Vagina (tissue), 2 donors: ENCODE results near the gene PDK4. TPM values are rescaled to one million over a fixed set of nuclear protein-coding genes. Genes with fewer than 3 reads are reported as not detected.

ENCODE experiments used
- DNase-seq, 2 donors: peaks; one replicate each; pipeline ENCODE4 v3.0.0-alpha.2; 2017; ENCODE audit errors: extremely low spot score in 2 of 2
- H3K27ac ChIP-seq: fragments of 200-600 bp; sonication (generic); one replicate; pipeline ENCODE4 v1.5.1; 2019
- H3K27me3 ChIP-seq: fragments of 200-600 bp; sonication (generic); one replicate; pipeline ENCODE4 v1.5.1; 2019
- H3K36me3 ChIP-seq, 2 donors: fragments of 200-600 bp; sonication (generic); one replicate each; pipeline ENCODE4 v1.5.1; 2017 to 2019
- H3K4me1 ChIP-seq: fragments of 200-600 bp; sonication (generic); one replicate; pipeline ENCODE4 v1.5.1; 2019
- H3K4me3 ChIP-seq, 2 donors: fragments of 200-600 bp; sonication (generic); 1 replicate in 1 of 2; 2 replicates in 1 of 2; pipeline ENCODE4 v1.5.1; 2016 to 2019
- H3K9me3 ChIP-seq: fragments of 200-600 bp; sonication (generic); one replicate; pipeline ENCODE4 v1.5.1; 2019
- POLR2A ChIP-seq, 2 donors: fragments of 450-650 bp; IDR thresholded peaks; one replicate each; pipeline ENCODE4 v1.6.1; 2017; ENCODE audit warnings: antibody characterized with exemption in 2 of 2, mild to moderate bottlenecking in 2 of 2, moderate library complexity in 2 of 2
- POLR2AphosphoS5 ChIP-seq, 2 donors: sonication (generic); formaldehyde crosslinking; IDR thresholded peaks; one replicate each; pipeline ENCODE4 v1.9.0; 2017; ENCODE audit warnings: antibody characterized with exemption in 2 of 2, mild to moderate bottlenecking in 2 of 2, low read depth in 1 of 2; ENCODE audit not compliant: insufficient read depth in 1 of 2
- intact Hi-C: fragments of 100-400 bp; cut with DNase I; formaldehyde crosslinking; loops from one replicate; pipeline ENCODE4 v1.15.1; 2023
- total RNA-seq: library from RNA; depleted of rRNA; stranded (reverse); fragments of >200 nt; gene quantifications from one replicate; pipeline ENCODE4 v1.2.3, GENCODE V29; 2016
- TF ChIP-seq, protein P1 (sequence below), 3 experiments: fragments of 450-650 bp in 2 of 3; fragments of 200-600 bp in 1 of 3; sonication (generic) in 1 of 3; IDR thresholded peaks; one replicate each; pipeline ENCODE4 v1.5.1; 2017 to 2019; ENCODE audit warnings: antibody characterized with exemption in 3 of 3, mild to moderate bottlenecking in 2 of 3, moderate library complexity in 2 of 3

The PDK4 gene
- total RNA-seq, 1 donor from 2014 or later: 399 TPM

DNA sequence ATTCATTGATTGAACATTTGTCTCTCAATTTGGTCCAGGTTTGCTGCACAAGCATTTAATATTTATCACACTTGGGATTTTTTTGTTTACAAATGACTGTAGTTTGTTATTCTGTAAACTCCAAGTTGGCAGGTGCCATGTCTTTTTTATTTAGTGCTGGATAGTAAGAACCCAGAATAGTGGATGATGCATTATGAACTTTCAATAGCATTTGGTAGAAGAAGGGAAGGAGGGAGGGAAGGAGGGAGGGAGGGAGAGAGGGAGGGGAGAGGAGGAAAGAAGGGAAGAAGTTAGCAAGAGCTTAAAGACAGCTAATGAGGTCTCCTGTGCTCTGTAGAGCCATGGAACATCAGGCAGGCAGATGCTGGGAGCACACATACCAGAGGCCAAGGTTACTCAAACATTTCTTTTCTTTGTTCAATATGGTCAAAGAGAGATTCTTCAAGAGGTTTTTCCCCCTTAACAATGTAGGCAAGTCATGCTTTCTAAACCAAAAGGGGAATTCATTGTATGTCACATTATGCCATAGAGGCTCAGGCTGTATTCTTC, 25.8 kb upstream of the PDK4 start:
- H3K36me3 ChIP-seq: no peaks in the 10 kb centered on the region
- intact Hi-C loops: no loop called here
- no peaks in the 10 kb centered on the region for H3K27me3 ChIP-seq
- H3K9me3 ChIP-seq: no peaks in the 10 kb centered on the region
- no peak overlapping the region for H3K27ac ChIP-seq
- no peaks in the 10 kb centered on the region for H3K4me1 ChIP-seq
- H3K4me3 ChIP-seq: no peak overlapping the region
- TF ChIP-seq POLR2A (IDR thresholded peaks at IDR 0.05): no peak
- TF ChIP-seq, protein P1, sequence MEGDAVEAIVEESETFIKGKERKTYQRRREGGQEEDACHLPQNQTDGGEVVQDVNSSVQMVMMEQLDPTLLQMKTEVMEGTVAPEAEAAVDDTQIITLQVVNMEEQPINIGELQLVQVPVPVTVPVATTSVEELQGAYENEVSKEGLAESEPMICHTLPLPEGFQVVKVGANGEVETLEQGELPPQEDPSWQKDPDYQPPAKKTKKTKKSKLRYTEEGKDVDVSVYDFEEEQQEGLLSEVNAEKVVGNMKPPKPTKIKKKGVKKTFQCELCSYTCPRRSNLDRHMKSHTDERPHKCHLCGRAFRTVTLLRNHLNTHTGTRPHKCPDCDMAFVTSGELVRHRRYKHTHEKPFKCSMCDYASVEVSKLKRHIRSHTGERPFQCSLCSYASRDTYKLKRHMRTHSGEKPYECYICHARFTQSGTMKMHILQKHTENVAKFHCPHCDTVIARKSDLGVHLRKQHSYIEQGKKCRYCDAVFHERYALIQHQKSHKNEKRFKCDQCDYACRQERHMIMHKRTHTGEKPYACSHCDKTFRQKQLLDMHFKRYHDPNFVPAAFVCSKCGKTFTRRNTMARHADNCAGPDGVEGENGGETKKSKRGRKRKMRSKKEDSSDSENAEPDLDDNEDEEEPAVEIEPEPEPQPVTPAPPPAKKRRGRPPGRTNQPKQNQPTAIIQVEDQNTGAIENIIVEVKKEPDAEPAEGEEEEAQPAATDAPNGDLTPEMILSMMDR (IDR thresholded peaks at IDR 0.05): no peak
- no peak for TF ChIP-seq POLR2AphosphoS5 (IDR thresholded peaks at IDR 0.05; ENCODE audit: insufficient read depth in 1 of 2, low read depth in 1 of 2)
- no peak for DNase-seq

DNA sequence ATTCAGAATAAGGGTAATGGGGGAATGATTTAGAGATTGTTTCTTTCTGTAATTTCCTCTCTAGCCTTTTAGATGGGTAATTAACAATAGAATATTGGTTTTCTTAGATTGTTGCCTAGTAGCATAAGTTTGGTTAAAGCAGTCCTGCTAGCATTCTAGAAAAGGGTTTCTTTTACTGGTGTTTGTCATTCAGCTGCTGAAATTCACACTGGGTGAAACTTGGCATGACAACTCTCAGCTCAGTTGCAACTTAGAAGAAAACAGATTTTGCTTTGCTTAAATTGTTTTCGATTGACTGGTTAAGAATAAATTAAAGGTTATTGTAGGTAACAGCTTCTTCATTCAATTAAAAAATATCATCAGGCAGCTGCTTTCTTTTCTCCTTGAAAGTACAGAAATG, 25.1 kb upstream of the PDK4 start:
- Histone ChIP-seq H3K4me1 (no peaks in the 10 kb centered on the region), H3K27me3 (no peaks in the 10 kb centered on the region), H3K27ac (no peak overlapping the region), H3K36me3 (no peaks in the 10 kb centered on the region), H3K4me3 (no peak overlapping the region), H3K9me3 (no peaks in the 10 kb centered on the region)
- no peak for DNase-seq
- intact Hi-C loops: no loop called here
- TF ChIP-seq, protein P1 (IDR thresholded peaks at IDR 0.05): no peak
- TF ChIP-seq POLR2AphosphoS5 (IDR thresholded peaks at IDR 0.05; ENCODE audit: insufficient read depth in 1 of 2, low read depth in 1 of 2) (no peak), POLR2A (IDR thresholded peaks at IDR 0.05) (no peak)

DNA sequence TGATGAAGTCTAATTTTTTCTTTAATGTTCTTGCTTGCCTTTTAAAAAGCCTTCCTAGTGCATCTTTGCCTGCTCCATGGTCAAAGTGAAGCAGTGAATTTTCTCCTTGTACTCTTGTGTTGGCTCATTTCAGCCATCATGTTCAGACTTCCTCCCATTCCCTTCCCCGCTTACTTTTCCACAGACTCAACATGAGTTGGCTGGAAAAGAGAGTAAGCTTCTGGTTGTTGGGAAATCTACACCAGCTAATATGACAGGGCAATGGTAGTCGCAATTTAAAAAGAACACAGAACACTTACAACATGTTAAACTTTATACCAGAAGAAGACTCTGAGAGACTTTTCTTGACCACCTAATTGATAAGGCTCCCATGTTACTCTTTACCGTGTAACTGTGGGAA, 24.3 kb upstream of the PDK4 start:
- TF ChIP-seq, protein P1 (IDR thresholded peaks at IDR 0.05): no peak
- TF ChIP-seq POLR2AphosphoS5 (IDR thresholded peaks at IDR 0.05; ENCODE audit: insufficient read depth in 1 of 2, low read depth in 1 of 2) (no peak), POLR2A (IDR thresholded peaks at IDR 0.05) (no peak)
- no peak overlapping the region for H3K27ac ChIP-seq
- H3K36me3 ChIP-seq: no peaks in the 10 kb centered on the region
- no peaks in the 10 kb centered on the region for H3K4me1 ChIP-seq
- DNase-seq: no peak
- H3K27me3 ChIP-seq: no peaks in the 10 kb centered on the region
- no peak overlapping the region for H3K4me3 ChIP-seq
- intact Hi-C loops: no loop called here
- H3K9me3 ChIP-seq: no peaks in the 10 kb centered on the region

DNA sequence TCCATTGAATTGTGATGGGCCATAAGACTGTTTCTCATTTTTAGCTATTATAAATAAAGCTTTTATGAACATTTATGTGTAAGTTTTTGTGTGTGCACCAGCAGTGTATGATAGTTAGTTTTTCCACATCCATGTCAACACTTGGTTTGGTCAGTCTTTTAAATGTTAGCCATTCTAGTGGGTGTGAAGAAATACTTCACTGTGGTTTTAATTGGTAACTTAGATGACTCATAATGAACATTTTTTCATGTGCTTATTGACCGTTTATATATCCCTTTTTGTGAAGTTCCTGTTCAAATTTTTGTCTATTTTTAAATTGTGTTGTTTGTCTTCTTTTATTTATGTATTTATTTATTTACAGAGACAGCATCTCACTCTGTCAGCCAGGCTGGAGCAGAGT, 23.6 kb upstream of the PDK4 start:
- H3K36me3 ChIP-seq: no peaks in the 10 kb centered on the region
- intact Hi-C loops: no loop called here
- TF ChIP-seq, protein P1 (IDR thresholded peaks at IDR 0.05): no peak
- no peak for TF ChIP-seq POLR2AphosphoS5 (IDR thresholded peaks at IDR 0.05; ENCODE audit: insufficient read depth in 1 of 2, low read depth in 1 of 2)
- TF ChIP-seq POLR2A (IDR thresholded peaks at IDR 0.05): no peak

DNA sequence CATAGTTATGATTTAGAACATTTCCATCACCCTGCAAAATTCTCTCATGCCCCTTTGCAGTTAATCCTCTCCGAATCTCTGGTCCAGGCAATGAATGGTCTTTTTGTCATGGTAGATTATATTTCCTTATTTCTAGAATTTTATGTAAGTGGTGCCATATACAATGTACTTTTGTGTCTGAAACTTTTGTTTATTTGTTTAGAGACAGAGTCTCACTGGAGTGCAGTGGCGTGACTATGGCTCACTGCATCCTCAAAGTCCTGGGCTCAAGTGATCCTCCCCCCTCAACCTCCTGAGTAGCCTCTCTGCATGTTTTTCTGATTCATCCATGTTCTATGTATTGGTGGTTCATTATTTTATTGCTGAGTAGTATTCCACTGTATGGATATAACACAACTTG, 23.2 kb upstream of the PDK4 start:
- Histone ChIP-seq H3K4me3 (no peak overlapping the region), H3K36me3 (no peaks in the 10 kb centered on the region), H3K27me3 (no peaks in the 10 kb centered on the region), H3K27ac (no peak overlapping the region), H3K4me1 (no peaks in the 10 kb centered on the region), H3K9me3 (no peaks in the 10 kb centered on the region)
- intact Hi-C loops: no loop called here
- DNase-seq: no peak
- TF ChIP-seq POLR2AphosphoS5 (IDR thresholded peaks at IDR 0.05; ENCODE audit: insufficient read depth in 1 of 2, low read depth in 1 of 2) (no peak), POLR2A (IDR thresholded peaks at IDR 0.05) (no peak)
- TF ChIP-seq, protein P1 (IDR thresholded peaks at IDR 0.05): no peak

More for the DNA sequence above, 23.6 kb upstream of the PDK4 start:
- H3K27ac ChIP-seq: no peak overlapping the region
- H3K4me1 ChIP-seq: no peaks in the 10 kb centered on the region
- H3K27me3 ChIP-seq: no peaks in the 10 kb centered on the region
- H3K4me3 ChIP-seq: no peak overlapping the region
- H3K9me3 ChIP-seq: no peaks in the 10 kb centered on the region
- DNase-seq: no peak
